Immature natural killer cell (primary cell): ENCODE data around the gene PLEKHA4. TPM values are rescaled to one million over a fixed set of nuclear protein-coding genes. Genes with fewer than 3 reads are reported as not detected.
"Not testable (repeated sequence)": the region's sequence is repeated elsewhere in the genome, so short reads cannot be mapped to it uniquely, and the experiment has no call there.

ENCODE experiments used
- DNase-seq, 3 donors: peaks; one replicate each; pipeline ENCODE4 v3.0.0; 2022; ENCODE audit warnings: mixed read lengths in 1 of 3
- H3K27ac Mint-ChIP-seq, 6 donors: one replicate each; pipeline ENCODE4 v1.8.0; 2020; ENCODE audit warnings: mixed read lengths in 6 of 6, mild to moderate bottlenecking in 5 of 6, inconsistent platforms in 4 of 6, moderate library complexity in 3 of 6
- H3K27me3 Mint-ChIP-seq, 3 donors: one replicate each; pipeline ENCODE4 v1.8.0; 2020 to 2021; ENCODE audit warnings: low read depth in 3 of 3, mild to moderate bottlenecking in 3 of 3, mixed read lengths in 3 of 3, moderate library complexity in 3 of 3, inconsistent platforms in 1 of 3
- H3K36me3 Mint-ChIP-seq, 3 donors: one replicate each; pipeline ENCODE4 v1.8.0; 2020; ENCODE audit warnings: mixed read lengths in 3 of 3, inconsistent platforms in 2 of 3, mild to moderate bottlenecking in 2 of 3
- H3K4me1 Mint-ChIP-seq, 2 donors: one replicate each; pipeline ENCODE4 v1.8.0; 2020; ENCODE audit warnings: inconsistent platforms in 2 of 2, mild to moderate bottlenecking in 2 of 2, mixed read lengths in 2 of 2, moderate library complexity in 1 of 2
- H3K4me3 Mint-ChIP-seq, 5 donors: one replicate each; pipeline ENCODE4 v1.8.0; 2020; ENCODE audit warnings: mild to moderate bottlenecking in 5 of 5, mixed read lengths in 5 of 5, inconsistent platforms in 3 of 5, moderate library complexity in 3 of 5
- H3K9me3 Mint-ChIP-seq, 6 donors: one replicate each; pipeline ENCODE4 v1.8.0; 2020; ENCODE audit warnings: mild to moderate bottlenecking in 6 of 6, mixed read lengths in 6 of 6, inconsistent platforms in 4 of 6, moderate library complexity in 3 of 6
- polyA plus RNA-seq, 3 donors: library from polyadenylated mRNA; unstranded; fragments of 300-500 nt; fragmentation: Illumina TruSeq; gene quantifications; one replicate each; pipeline ENCODE4 v1.2.3, GENCODE V29; 2021

PLEKHA4 gene
- polyA plus RNA-seq, 3 donors from 2014 or later: 3.0 to 5.9 (median 4.8) TPM

- peak overlapping the region; percentile 87 to 99 (median 96) for H3K27ac Mint-ChIP-seq
- H3K36me3 Mint-ChIP-seq: peaks cover 4 to 10% (median 4%) of the 10 kb centered on the region in 3 donors
- H3K4me3 Mint-ChIP-seq: peak overlapping the region; percentile 90 to 98 (median 91)
- DNase-seq: no peak
- H3K9me3 Mint-ChIP-seq: no peaks in the 10 kb centered on the region
- peaks cover 2 to 5% (median 4%) of the 10 kb centered on the region in 3 donors for H3K27me3 Mint-ChIP-seq
- H3K4me1 Mint-ChIP-seq: peaks cover 27 to 34% of the 10 kb centered on the region in 2 donors
Observed at GRCh38 chr19:48900477-48901406, 32.3 kb upstream of the PLEKHA4 start.

- H3K27ac Mint-ChIP-seq: peak within 1 kb of the TSS; percentile 87 to 99 (median 96)
- H3K9me3 Mint-ChIP-seq: no peaks in the 10 kb centered on the region
- peaks cover 27 to 34% of the 10 kb centered on the region in 2 donors for H3K4me1 Mint-ChIP-seq
- H3K36me3 Mint-ChIP-seq: peaks cover 3 to 10% (median 4%) of the 10 kb centered on the region in 3 donors
- DNase-seq: peak; percentile 95 to 97 (median 96)
- H3K27me3 Mint-ChIP-seq: peaks cover 2 to 11% (median 4%) of the 10 kb centered on the region in 3 donors
- peak within 1 kb of the TSS; percentile 90 to 98 (median 91) for H3K4me3 Mint-ChIP-seq
Observed at GRCh38 chr19:48899781-48900476, 31.5 kb upstream of the PLEKHA4 start, which contains the start of gene NUCB1. Gene NUCB1, plus strand, starts transcription at chr19:48900312. Its CDS starts 485 bp downstream, at chr19:48900797.

GRCh38 chr19:48899386-48899749 is 31.0 kb upstream of the PLEKHA4 start:
- peaks cover 27 to 34% of the 10 kb centered on the region in 2 donors for H3K4me1 Mint-ChIP-seq
- H3K4me3 Mint-ChIP-seq: peak overlapping the region; percentile 70 to 98 (median 91)
- peaks cover 2 to 11% (median 5%) of the 10 kb centered on the region in 3 donors for H3K27me3 Mint-ChIP-seq
- not testable (repeated sequence) for H3K9me3 Mint-ChIP-seq, DNase-seq, H3K36me3 Mint-ChIP-seq
- H3K27ac Mint-ChIP-seq: peak overlapping the region in 5 of 6 donors; percentile 62 to 99 (median 96)

- H3K27me3 Mint-ChIP-seq: peaks cover 4 to 26% (median 5%) of the 10 kb centered on the region in 3 donors
- H3K4me3 Mint-ChIP-seq: no peak overlapping the region
- peaks cover 24 to 27% of the 10 kb centered on the region in 2 donors for H3K4me1 Mint-ChIP-seq
- no peak overlapping the region for H3K27ac Mint-ChIP-seq
- H3K36me3 Mint-ChIP-seq: peaks cover 0 to 4% (median 3%) of the 10 kb centered on the region in 3 donors
- H3K9me3 Mint-ChIP-seq: no peaks in the 10 kb centered on the region
- DNase-seq: no peak
Observed at GRCh38 chr19:48897181-48897580, 28.8 kb upstream of the PLEKHA4 start.

GRCh38 chr19:48896191-48896720 is 27.8 kb upstream of the PLEKHA4 start:
- H3K36me3 Mint-ChIP-seq: peaks cover 0 to 4% (median 0%) of the 10 kb centered on the region in 3 donors
- H3K4me1 Mint-ChIP-seq: peaks cover 18 to 19% of the 10 kb centered on the region in 2 donors
- H3K9me3 Mint-ChIP-seq: no peaks in the 10 kb centered on the region
- H3K27me3 Mint-ChIP-seq: peaks cover 5 to 30% (median 6%) of the 10 kb centered on the region in 3 donors
- H3K27ac Mint-ChIP-seq: no peak overlapping the region
- DNase-seq: peak in 1 of 3 donors; percentile 27
- peak overlapping the region in 1 of 5 donors; percentile 12 for H3K4me3 Mint-ChIP-seq

- peaks cover 8 to 9% of the 10 kb centered on the region in 2 donors for H3K4me1 Mint-ChIP-seq
- H3K9me3 Mint-ChIP-seq: no peaks in the 10 kb centered on the region
- no peak overlapping the region for H3K27ac Mint-ChIP-seq
- peaks cover 5 to 34% (median 8%) of the 10 kb centered on the region in 3 donors for H3K27me3 Mint-ChIP-seq
- no peak overlapping the region for H3K4me3 Mint-ChIP-seq
- no peaks in the 10 kb centered on the region for H3K36me3 Mint-ChIP-seq
- DNase-seq: no peak
Observed at GRCh38 chr19:48895226-48895625, 26.8 kb upstream of the PLEKHA4 start.

GRCh38 chr19:48890551-48890950 is 22.1 kb upstream of the PLEKHA4 start:
- Mint-ChIP-seq H3K36me3 (no peaks in the 10 kb centered on the region), H3K4me3 (no peak overlapping the region), H3K27me3 (peaks cover 4 to 27% (median 8%) of the 10 kb centered on the region in 3 donors), H3K27ac (no peak overlapping the region), H3K4me1 (no peaks in the 10 kb centered on the region), H3K9me3 (no peaks in the 10 kb centered on the region)
- no peak for DNase-seq

GRCh38 chr19:48889496-48889895 is 21.1 kb upstream of the PLEKHA4 start:
- H3K9me3 Mint-ChIP-seq, H3K36me3 Mint-ChIP-seq, H3K4me3 Mint-ChIP-seq, DNase-seq, H3K4me1 Mint-ChIP-seq, H3K27ac Mint-ChIP-seq: not testable (repeated sequence)
- peaks cover 4 to 23% (median 6%) of the 10 kb centered on the region in 3 donors for H3K27me3 Mint-ChIP-seq

GRCh38 chr19:48887861-48888612 is 19.6 kb upstream of the PLEKHA4 start:
- Mint-ChIP-seq H3K4me3 (no peak overlapping the region), H3K36me3 (no peaks in the 10 kb centered on the region), H3K9me3 (no peaks in the 10 kb centered on the region), H3K27ac (no peak overlapping the region), H3K27me3 (peaks cover 0 to 15% (median 6%) of the 10 kb centered on the region in 3 donors), H3K4me1 (no peaks in the 10 kb centered on the region)
- DNase-seq: no peak

- H3K27ac Mint-ChIP-seq: no peak overlapping the region
- DNase-seq: no peak
- no peaks in the 10 kb centered on the region for H3K36me3 Mint-ChIP-seq
- H3K4me3 Mint-ChIP-seq: no peak overlapping the region
- H3K27me3 Mint-ChIP-seq: peaks cover 8 to 11% (median 8%) of the 10 kb centered on the region in 3 donors
- H3K4me1 Mint-ChIP-seq: no peaks in the 10 kb centered on the region
- no peaks in the 10 kb centered on the region for H3K9me3 Mint-ChIP-seq
Observed at GRCh38 chr19:48883726-48884125, 15.3 kb upstream of the PLEKHA4 start.

- H3K4me3 Mint-ChIP-seq: no peak overlapping the region
- no peak for DNase-seq
Observed at GRCh38 chr19:48881741-48882657, 13.6 kb upstream of the PLEKHA4 start.

GRCh38 chr19:48879696-48880095 is 11.3 kb upstream of the PLEKHA4 start:
- H3K4me1 Mint-ChIP-seq: peaks cover 15% of the 10 kb centered on the region in 2 donors
- peaks cover 12 to 39% (median 26%) of the 10 kb centered on the region in 3 donors for H3K27me3 Mint-ChIP-seq
- not testable (repeated sequence) for H3K9me3 Mint-ChIP-seq, DNase-seq, H3K4me3 Mint-ChIP-seq, H3K27ac Mint-ChIP-seq
- H3K36me3 Mint-ChIP-seq: peaks cover 4 to 13% (median 13%) of the 10 kb centered on the region in 3 donors

More at GRCh38 chr19:48881741-48882657, 13.6 kb upstream of the PLEKHA4 start:
- Mint-ChIP-seq H3K27ac (peak overlapping the region in 1 of 6 donors; percentile 12), H3K27me3 (peaks cover 8 to 24% (median 20%) of the 10 kb centered on the region in 3 donors), H3K9me3 (no peaks in the 10 kb centered on the region), H3K4me1 (no peaks in the 10 kb centered on the region), H3K36me3 (peaks cover 0 to 6% (median 4%) of the 10 kb centered on the region in 3 donors)
